TTC549 (cell line): Measurements from ENCODE around the gene MCU.
"Not testable (repeated sequence)": the region's sequence is repeated elsewhere in the genome, so short reads cannot be mapped to it uniquely, and the experiment has no call there.

ENCODE experiments used
- FAIRE-seq: peaks from 2 replicates; lab custom pipeline; 2012; peaks lifted over from hg19 to GRCh38; lab: Jason Lieb, UNC

Gene MCU

DNA sequence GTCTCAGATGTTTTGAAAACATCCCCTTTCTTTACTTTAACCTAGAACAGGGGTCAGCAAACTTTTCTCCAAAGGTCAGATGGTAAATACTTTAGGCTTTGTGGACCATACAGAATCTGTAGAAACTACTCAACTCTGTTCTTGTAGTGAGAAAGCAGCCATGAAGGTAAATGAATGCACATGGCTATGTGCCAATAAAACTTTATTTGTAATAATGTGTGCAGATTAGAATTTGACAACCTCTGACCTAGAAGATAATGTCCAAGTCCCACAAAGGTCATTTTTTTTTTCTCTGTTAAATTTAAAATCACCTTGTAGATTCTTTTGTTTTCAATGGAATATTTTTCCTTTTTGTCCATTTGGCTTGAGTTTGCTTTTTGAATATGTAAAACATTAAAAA, 218.8 kb downstream of the MCU start:
- FAIRE-seq, result no peak

GRCh38 chr10:72911758-72912157, 219.8 kb downstream of the MCU start:
- no peak for FAIRE-seq

GRCh38 chr10:72912736-72913135, 220.8 kb downstream of the MCU start:
- no peak for FAIRE-seq

DNA sequence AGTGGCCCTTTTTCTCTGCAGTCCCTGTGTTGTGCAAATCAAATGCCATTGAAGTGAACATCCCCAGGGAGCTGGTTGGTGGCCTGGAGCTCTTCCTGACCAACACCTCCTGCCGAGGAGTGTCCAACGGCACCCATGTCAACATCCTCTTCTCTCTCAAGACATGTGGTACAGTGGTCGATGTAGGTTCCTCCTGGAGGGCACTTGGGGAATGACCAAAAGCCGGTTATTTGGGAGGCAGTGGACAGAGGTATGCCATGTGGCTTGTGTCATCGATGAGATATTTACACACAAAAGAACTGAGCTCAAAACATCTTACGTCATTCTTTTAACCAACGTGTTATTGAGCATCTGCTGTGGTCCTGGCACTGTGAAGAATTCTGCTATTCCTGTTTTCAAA, 221.3 kb downstream of the MCU start:
- no peak for FAIRE-seq

GRCh38 chr10:72917201-72917600, 225.3 kb downstream of the MCU start:
- not testable (repeated sequence) for FAIRE-seq

DNA sequence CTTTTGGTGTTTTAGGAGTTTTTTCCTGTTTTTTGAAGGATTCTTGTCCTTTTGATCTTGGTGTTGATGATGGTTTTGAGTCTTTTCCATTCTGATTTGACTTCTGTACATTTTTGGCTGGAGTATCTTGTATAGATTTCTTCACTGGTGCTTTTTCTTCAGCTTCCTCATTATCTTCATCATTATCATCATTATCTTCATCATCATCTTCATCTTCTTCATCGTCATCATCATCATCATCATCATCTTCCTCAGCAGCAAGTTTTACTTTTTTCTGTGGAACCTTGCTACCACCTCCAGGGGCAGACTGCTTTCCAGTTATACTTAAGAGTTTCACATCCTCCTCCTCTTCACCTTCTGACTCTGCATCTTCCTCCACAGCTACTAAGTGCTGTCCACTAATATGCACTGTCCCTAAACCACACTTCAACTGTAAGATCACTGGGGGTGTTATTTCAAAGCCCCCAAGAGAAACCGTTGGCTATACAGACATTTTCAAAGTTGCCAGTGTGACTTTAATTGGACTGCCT, 225.9 kb downstream of the MCU start:
- FAIRE-seq, result not testable (repeated sequence)

DNA sequence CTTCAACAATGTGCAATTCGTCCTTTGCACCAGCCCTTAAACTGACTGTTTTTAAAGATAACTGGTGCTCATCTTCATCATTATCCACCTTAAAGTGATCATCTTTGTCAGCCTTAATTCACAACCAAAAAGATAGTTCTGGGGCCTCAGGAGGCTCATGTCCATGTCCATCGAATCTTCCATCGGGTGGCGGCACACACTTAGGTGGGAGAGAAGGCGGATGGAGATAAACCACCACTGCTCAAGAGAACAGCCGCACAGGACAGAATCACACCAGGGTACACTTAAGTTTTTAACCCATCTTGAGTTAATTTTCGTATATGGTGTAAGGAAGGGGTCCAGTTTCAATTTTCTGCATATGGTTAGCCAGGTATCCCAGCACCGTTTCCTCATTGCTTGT, 226.4 kb downstream of the MCU start:
- no peak for FAIRE-seq

GRCh38 chr10:72921147-72921683, 229.3 kb downstream of the MCU start:
- FAIRE-seq, result not testable (repeated sequence)

DNA sequence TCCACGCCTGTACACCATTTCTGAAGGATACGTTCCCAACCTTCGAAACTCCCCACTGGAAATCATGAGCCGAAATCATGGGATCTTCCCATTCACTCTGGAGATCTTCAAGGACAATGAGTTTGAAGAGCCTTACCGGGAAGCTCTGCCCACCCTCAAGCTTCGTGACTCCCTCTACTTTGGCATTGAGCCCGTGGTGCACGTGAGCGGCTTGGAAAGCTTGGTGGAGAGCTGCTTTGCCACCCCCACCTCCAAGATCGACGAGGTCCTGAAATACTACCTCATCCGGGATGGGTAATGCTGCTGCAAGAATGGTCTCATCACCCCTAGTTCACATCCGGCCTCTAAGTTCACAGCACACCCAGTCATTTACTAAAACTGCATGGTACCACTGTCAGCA, 232.4 kb downstream of the MCU start:
- FAIRE-seq, result no peak

- no peak for FAIRE-seq
These were observed 234.1 kb downstream of the MCU start for GRCh38 chr10:72925951-72926465.

- FAIRE-seq, result no peak
These were observed 235.5 kb downstream of the MCU start for GRCh38 chr10:72927485-72927884.

GRCh38 chr10:72928798-72929197, 236.9 kb downstream of the MCU start:
- FAIRE-seq, result no peak

- no peak for FAIRE-seq
These were observed 238.3 kb downstream of the MCU start for GRCh38 chr10:72930276-72930675.

DNA sequence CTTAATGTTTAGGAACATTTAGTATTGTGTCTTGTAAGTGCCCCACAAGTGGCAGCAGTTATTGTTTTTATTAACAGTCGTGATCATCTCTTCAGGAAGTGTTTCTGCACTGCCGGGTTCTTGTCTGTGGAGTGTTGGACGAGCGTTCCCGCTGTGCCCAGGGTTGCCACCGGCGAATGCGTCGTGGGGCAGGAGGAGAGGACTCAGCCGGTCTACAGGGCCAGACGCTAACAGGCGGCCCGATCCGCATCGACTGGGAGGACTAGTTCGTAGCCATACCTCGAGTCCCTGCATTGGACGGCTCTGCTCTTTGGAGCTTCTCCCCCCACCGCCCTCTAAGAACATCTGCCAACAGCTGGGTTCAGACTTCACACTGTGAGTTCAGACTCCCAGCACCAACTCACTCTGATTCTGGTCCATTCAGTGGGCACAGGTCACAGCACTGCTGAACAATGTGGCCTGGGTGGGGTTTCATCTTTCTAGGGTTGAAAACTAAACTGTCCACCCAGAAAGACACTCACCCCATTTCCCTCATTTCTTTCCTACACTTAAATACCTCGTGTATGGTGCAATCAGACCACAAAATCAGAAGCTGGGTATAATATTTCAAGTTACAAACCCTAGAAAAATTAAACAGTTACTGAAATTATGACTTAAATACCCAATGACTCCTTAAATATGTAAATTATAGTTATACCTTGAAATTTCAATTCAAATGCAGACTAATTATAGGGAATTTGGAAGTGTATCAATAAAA, 240.5 kb downstream of the MCU start:
- FAIRE-seq, result no peak

DNA sequence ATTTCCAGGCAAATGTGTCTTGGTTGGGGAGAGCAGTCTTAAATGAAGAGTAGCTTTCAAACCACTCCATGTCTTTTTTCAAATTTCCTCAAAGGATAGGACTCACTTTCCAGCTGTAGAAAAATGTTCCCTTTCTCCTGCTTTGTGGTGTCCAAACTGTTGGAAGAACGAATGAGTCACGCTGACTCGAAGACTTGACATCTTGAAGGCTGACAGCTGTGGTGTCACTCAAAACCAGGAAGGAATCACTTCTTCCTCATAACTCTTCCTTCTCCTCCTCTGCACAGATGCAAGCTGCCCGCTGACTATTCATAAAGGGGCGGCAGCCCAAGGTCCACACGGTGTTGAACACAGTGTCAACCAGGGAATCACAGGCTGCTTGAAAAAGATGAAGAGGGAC, 243.4 kb downstream of the MCU start:
- FAIRE-seq, result no peak
